T-helper 2 cell treated with Interferon-gamma antibody and Interleukin-4, amounts not matched to agents 5 μg/mL and 100 μg/mL, for 36 hours (primary cell): Measurements from ENCODE around the gene PRKX.
"Not testable (repeated sequence)": the region's sequence is repeated elsewhere in the genome, so short reads cannot be mapped to it uniquely, and the experiment has no call there.

Experiments
- DNase-seq: peaks from one replicate; pipeline ENCODE4 v3.0.0; 2021; ENCODE audit warnings: low spot score
- H3K27ac Mint-ChIP-seq: one replicate; pipeline ENCODE4 v1.8.0; 2021; ENCODE audit warnings: mild to moderate bottlenecking, mixed read lengths
- H3K27me3 Mint-ChIP-seq: one replicate; pipeline ENCODE4 v1.8.0; 2021; ENCODE audit warnings: low read depth, mixed read lengths
- H3K36me3 Mint-ChIP-seq: one replicate; pipeline ENCODE4 v1.8.0; 2021; ENCODE audit warnings: low read depth, mixed read lengths
- H3K4me1 Mint-ChIP-seq: one replicate; pipeline ENCODE4 v1.8.0; 2021; ENCODE audit warnings: low read depth, mixed read lengths
- H3K4me3 Mint-ChIP-seq: one replicate; pipeline ENCODE4 v1.8.0; 2022; ENCODE audit warnings: mild to moderate bottlenecking, moderate library complexity, mixed read lengths
- H3K9me3 Mint-ChIP-seq: one replicate; pipeline ENCODE4 v1.8.0; 2021; ENCODE audit warnings: mixed read lengths

The PRKX gene

GRCh38 chrX:3655181-3655580 lies 58.3 kb downstream of the PRKX start:
- Mint-ChIP-seq H3K27me3 (no peaks in the 10 kb centered on the region), H3K9me3 (no peaks in the 10 kb centered on the region), H3K27ac (no peak overlapping the region), H3K4me1 (peaks cover under 1% of the 10 kb centered on the region), H3K36me3 (peaks cover 23% of the 10 kb centered on the region), H3K4me3 (no peak overlapping the region)
- DNase-seq = no peak

DNA sequence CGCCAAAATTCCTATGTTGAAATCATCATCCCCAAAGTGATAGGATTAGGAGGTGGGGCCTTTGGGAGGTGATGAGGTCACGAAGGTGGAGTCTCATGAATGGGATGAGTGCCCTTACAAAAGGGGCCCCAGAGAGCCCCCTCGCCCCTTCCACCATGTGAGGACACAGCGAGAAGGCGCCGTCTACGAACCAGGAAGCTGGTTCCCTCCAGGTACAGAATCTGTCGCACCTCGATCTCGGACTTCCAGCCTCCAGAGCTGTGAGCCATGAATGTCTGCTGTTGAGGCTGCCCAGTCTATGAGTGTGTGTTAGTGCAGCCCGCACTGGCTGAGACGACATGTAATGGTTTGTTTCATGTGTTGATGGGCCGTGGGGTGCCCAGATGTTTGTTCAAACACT lies 60.3 kb downstream of the PRKX start:
- Mint-ChIP-seq H3K9me3 (no peaks in the 10 kb centered on the region), H3K27me3 (no peaks in the 10 kb centered on the region), H3K36me3 (peaks cover 22% of the 10 kb centered on the region), H3K4me3 (no peak overlapping the region), H3K4me1 (no peaks in the 10 kb centered on the region), H3K27ac (no peak overlapping the region)
- no peak for DNase-seq

DNA sequence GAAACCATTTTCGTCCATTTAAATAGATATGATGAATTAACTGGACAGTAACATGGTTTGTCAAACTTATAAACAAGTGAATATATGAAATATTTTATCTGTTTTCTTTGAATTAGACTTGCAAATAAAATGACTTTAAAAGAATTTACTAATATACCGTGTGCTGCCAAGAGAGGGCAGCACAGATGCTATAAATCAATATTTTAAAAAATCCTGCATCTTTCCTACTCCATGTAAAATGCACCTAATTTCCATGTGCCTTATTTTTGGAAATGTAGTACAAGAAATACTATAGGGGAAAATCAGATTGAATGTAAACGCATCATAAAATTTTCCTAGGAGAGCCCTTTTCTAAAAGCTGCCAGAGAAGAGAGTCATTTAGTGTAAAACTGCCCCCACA lies 62.2 kb downstream of the PRKX start:
- Mint-ChIP-seq H3K4me1 (no peaks in the 10 kb centered on the region), H3K27me3 (no peaks in the 10 kb centered on the region), H3K4me3 (no peak overlapping the region), H3K9me3 (no peaks in the 10 kb centered on the region), H3K36me3 (peaks cover 32% of the 10 kb centered on the region), H3K27ac (no peak overlapping the region)
- DNase-seq = no peak

DNA sequence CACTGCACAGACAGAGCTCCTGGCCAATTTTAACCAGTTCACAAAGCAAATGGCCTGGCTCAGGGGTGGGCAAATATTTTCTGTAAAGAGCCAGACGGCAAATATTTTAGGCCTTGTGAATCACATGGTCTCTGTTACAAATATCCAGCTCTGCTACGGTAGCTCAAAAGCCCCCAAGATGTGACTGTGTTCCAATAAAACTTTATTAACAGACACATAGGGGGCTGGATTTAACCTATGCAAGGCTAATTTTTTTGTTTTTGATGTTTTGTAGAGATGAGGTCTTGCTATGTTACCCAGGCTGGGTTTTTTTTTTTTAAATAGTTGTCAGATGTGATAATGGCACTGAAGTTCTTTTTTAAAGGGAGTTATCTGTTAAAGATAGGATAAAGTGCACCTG lies 65.4 kb downstream of the PRKX start:
- Mint-ChIP-seq H3K27me3 (no peaks in the 10 kb centered on the region), H3K4me3 (no peak overlapping the region), H3K4me1 (no peaks in the 10 kb centered on the region), H3K36me3 (peaks cover 55% of the 10 kb centered on the region), H3K27ac (no peak overlapping the region), H3K9me3 (no peaks in the 10 kb centered on the region)
- no peak for DNase-seq

DNA sequence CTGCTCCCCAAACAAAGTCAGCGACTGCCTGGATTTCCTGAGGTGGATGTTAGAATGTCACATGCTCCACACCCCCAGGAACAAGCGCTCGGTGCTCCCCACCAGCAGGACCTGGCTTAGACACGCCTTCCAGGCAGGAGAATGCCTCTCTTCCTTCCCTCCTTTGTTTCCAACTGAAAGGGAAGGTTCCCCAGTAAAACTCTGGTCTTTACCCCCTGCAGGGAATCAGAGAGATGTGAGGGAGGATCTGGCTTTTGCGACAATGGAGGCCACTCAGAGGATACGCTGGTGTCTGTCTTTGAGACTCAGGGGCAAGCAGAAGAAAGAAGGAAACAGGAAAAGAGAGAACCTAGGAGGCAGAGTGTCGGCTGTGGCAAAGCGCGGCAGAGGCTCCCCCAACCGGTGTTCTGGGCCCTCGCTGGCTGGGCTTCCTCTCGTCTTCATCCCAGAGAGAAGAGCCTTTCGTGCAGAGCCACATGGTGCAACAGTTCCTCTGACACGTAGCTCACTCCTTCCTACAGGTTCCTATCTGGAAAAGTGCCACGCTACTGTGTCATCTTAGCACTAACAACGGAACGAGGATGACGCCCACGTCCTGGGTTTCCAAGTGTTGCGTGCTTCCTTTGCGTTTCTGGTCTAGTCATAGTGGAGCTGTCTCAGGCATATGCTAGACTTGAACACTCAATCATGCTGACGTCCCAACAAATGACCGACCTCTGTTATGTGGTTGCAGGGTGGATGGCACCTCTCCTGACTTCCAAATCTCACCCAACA lies 73.4 kb downstream of the PRKX start:
- not testable (repeated sequence) for H3K4me1 Mint-ChIP-seq, H3K4me3 Mint-ChIP-seq, H3K27ac Mint-ChIP-seq, DNase-seq, H3K27me3 Mint-ChIP-seq, H3K9me3 Mint-ChIP-seq
- H3K36me3 Mint-ChIP-seq = peaks cover 33% of the 10 kb centered on the region

GRCh38 chrX:3639236-3639635 lies 74.2 kb downstream of the PRKX start:
- H3K27me3 Mint-ChIP-seq = no peaks in the 10 kb centered on the region
- no peak overlapping the region for H3K4me3 Mint-ChIP-seq
- DNase-seq = no peak
- no peaks in the 10 kb centered on the region for H3K9me3 Mint-ChIP-seq
- H3K27ac Mint-ChIP-seq = no peak overlapping the region
- H3K36me3 Mint-ChIP-seq = peaks cover 28% of the 10 kb centered on the region
- H3K4me1 Mint-ChIP-seq = no peaks in the 10 kb centered on the region

- Mint-ChIP-seq H3K36me3 (peaks cover 22% of the 10 kb centered on the region), H3K4me1 (no peaks in the 10 kb centered on the region), H3K9me3 (no peaks in the 10 kb centered on the region), H3K27me3 (no peaks in the 10 kb centered on the region), H3K4me3 (no peak overlapping the region), H3K27ac (no peak overlapping the region)
- DNase-seq = no peak
These were observed 75.1 kb downstream of the PRKX start for GRCh38 chrX:3638280-3638873.

DNA sequence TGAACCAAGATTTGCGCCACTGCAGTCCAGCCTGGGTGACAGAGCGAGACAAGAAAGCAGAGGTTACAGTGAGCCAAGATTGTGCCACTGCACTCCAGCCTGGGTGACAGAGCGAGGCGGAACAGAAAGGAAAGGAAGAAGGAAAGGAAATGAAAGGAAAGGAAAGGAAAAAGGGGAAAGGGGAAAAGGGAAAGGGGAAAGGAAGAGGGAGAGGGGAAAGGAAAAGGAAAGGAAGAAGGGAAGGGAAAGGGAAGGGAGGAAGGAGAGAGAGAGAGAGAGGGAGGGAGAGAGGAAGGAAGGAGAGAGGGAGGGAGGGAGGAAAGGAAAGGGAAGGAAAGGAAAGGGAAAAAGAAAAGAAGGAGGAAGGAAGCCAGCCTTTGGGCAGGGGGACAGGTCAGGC lies 76.6 kb downstream of the PRKX start:
- no peaks in the 10 kb centered on the region for H3K4me1 Mint-ChIP-seq
- DNase-seq = no peak
- H3K4me3 Mint-ChIP-seq = no peak overlapping the region
- H3K27me3 Mint-ChIP-seq = no peaks in the 10 kb centered on the region
- peaks cover 28% of the 10 kb centered on the region for H3K36me3 Mint-ChIP-seq
- H3K9me3 Mint-ChIP-seq = no peaks in the 10 kb centered on the region
- no peak overlapping the region for H3K27ac Mint-ChIP-seq

DNA sequence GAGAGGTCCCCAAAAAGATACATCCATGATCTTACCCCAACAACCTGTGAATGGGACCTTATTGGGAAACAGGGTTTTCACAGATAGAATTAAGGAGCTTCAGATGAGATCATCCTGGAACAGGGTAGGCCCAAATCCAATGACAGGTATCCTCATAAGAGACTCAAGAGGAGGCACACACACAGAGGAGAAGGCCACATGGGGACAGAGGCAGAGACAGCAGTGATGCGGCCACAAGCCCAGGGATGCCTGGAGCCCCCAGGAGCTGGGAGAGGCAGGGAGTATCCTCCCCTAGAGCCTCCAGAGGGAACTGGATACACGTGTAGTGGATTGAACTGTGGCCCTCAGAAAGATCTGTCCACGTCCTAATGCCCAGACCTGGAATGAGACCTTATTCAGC lies 82.3 kb downstream of the PRKX start:
- DNase-seq = no peak
- Mint-ChIP-seq H3K27me3 (no peaks in the 10 kb centered on the region), H3K27ac (no peak overlapping the region), H3K9me3 (no peaks in the 10 kb centered on the region), H3K4me1 (peaks cover 1% of the 10 kb centered on the region), H3K4me3 (no peak overlapping the region), H3K36me3 (peaks cover 49% of the 10 kb centered on the region)

GRCh38 chrX:3627594-3627993 lies 85.9 kb downstream of the PRKX start:
- DNase-seq = no peak
- Mint-ChIP-seq H3K4me1 (peaks cover 1% of the 10 kb centered on the region), H3K4me3 (no peak overlapping the region), H3K36me3 (peaks cover 53% of the 10 kb centered on the region), H3K9me3 (no peaks in the 10 kb centered on the region), H3K27me3 (no peaks in the 10 kb centered on the region), H3K27ac (no peak overlapping the region)

- no peaks in the 10 kb centered on the region for H3K9me3 Mint-ChIP-seq
- no peaks in the 10 kb centered on the region for H3K27me3 Mint-ChIP-seq
- H3K4me3 Mint-ChIP-seq = no peak overlapping the region
- no peak for DNase-seq
- H3K4me1 Mint-ChIP-seq = no peaks in the 10 kb centered on the region
- peaks cover 36% of the 10 kb centered on the region for H3K36me3 Mint-ChIP-seq
- H3K27ac Mint-ChIP-seq = no peak overlapping the region
These were observed 92.0 kb downstream of the PRKX start for GRCh38 chrX:3621414-3621813.

DNA sequence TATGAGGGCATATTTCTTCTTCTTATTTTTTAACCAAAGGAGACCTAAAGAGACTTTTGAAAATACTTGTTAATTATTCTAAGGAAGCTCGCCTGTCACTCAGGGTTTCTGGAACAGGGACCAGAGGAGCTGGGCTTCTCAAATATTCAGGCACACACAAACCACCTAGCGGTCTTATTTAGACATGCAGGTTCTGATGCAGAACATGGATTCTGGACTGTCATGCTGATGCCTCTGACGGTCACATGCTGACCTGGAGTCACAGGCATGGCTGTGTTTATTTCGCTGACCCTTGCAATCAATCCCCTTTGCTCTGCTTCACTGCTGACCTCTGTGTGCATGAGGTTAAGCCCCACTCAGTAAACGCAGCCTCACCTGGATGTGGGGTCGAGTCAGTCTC lies 101.7 kb downstream of the PRKX start:
- peaks cover 46% of the 10 kb centered on the region for H3K36me3 Mint-ChIP-seq
- not testable (repeated sequence) for H3K4me1 Mint-ChIP-seq, H3K9me3 Mint-ChIP-seq, DNase-seq, H3K27me3 Mint-ChIP-seq, H3K4me3 Mint-ChIP-seq, H3K27ac Mint-ChIP-seq

DNA sequence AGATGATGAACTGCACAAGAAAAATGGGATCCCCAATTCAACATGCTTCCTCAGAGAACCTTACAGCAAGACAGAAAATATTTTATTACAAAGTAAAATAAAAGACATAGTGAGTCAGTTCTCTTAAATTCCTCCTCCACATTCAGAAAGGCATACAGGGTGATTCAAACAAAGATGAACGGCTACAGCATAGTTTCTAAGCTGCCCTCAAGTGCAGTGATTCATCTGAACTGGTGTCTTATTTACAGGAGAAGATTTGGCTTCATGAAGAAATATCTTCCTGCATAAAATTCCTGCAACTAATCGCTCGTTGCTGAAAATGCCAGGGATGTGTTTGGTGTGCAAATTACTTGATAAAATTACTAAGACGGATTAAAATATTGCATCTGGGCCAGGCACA lies 103.6 kb downstream of the PRKX start:
- Mint-ChIP-seq H3K9me3 (no peaks in the 10 kb centered on the region), H3K4me1 (no peaks in the 10 kb centered on the region), H3K27ac (no peak overlapping the region), H3K4me3 (no peak overlapping the region), H3K36me3 (peaks cover 42% of the 10 kb centered on the region), H3K27me3 (no peaks in the 10 kb centered on the region)
- no peak for DNase-seq

- Mint-ChIP-seq H3K9me3 (peaks cover under 1% of the 10 kb centered on the region), H3K4me1 (no peaks in the 10 kb centered on the region), H3K27me3 (no peaks in the 10 kb centered on the region), H3K4me3 (no peak overlapping the region), H3K36me3 (peaks cover 31% of the 10 kb centered on the region), H3K27ac (no peak overlapping the region)
- DNase-seq = no peak
These were observed 110.3 kb downstream of the PRKX start for GRCh38 chrX:3603026-3603661.
